Choroid plexus epithelial cell (primary cell): ENCODE data around the gene CENPO.
"Not testable (repeated sequence)": the region's sequence is repeated elsewhere in the genome, so short reads cannot be mapped to it uniquely, and the experiment has no call there.

Experiments used
- DNase-seq: peaks from one replicate; pipeline ENCODE4 v3.0.0-alpha.2; 2010; ENCODE audit warnings: low read depth
- H3K4me3 ChIP-seq: 2 replicates; pipeline ENCODE4 v1.5.1; 2011; ENCODE audit warnings: low read depth, mild to moderate bottlenecking, control low read depth, low read length, moderate library complexity
- CTCF ChIP-seq: conservative IDR thresholded peaks from 2 replicates; pipeline ENCODE4 v1.5.1; 2011; ENCODE audit warnings: low read depth, mild to moderate bottlenecking, control low read depth, inconsistent platforms, low read length, moderate library complexity

Gene CENPO

GRCh38 chr2:24787532-24787931 lies 5.7 kb upstream of the CENPO start:
- H3K4me3 ChIP-seq = no peak overlapping the region
- DNase-seq = no peak
- no peak for TF ChIP-seq CTCF

- no peak overlapping the region for H3K4me3 ChIP-seq
- DNase-seq = no peak
- TF ChIP-seq CTCF = no peak
Measured at GRCh38 chr2:24788816-24789215, 4.4 kb upstream of the CENPO start.

GRCh38 chr2:24791452-24791851 lies 1.8 kb upstream of the CENPO start:
- no peak for DNase-seq
- no peak overlapping the region for H3K4me3 ChIP-seq
- TF ChIP-seq CTCF = no peak

GRCh38 chr2:24792542-24792873 lies 717 bp upstream of the CENPO start:
- peak overlapping the region; percentile 95 for H3K4me3 ChIP-seq
- no peak for DNase-seq
- no peak for TF ChIP-seq CTCF

- DNase-seq = no peak
- peak overlapping the region; percentile 95 for H3K4me3 ChIP-seq
- no peak for TF ChIP-seq CTCF
Measured at GRCh38 chr2:24793761-24794435, 673 bp downstream of the CENPO start.

GRCh38 chr2:24797644-24798043 lies 4.4 kb downstream of the CENPO start:
- no peak for DNase-seq
- no peak for TF ChIP-seq CTCF
- no peak overlapping the region for H3K4me3 ChIP-seq

- DNase-seq, H3K4me3 ChIP-seq: not testable (repeated sequence)
Measured at GRCh38 chr2:24800487-24800886, 7.3 kb downstream of the CENPO start.

GRCh38 chr2:24805811-24806660 lies 12.8 kb downstream of the CENPO start:
- H3K4me3 ChIP-seq, DNase-seq: not testable (repeated sequence)
